PC-3 (cell line): ENCODE measurements around the gene NCOA1. TPM values are rescaled to one million over a fixed set of nuclear protein-coding genes. Genes with fewer than 3 reads are reported as not detected.
"Not testable (repeated sequence)": the region's sequence is repeated elsewhere in the genome, so short reads cannot be mapped to it uniquely, and the experiment has no call there.

Source experiments
- ATAC-seq: fragments of 200-7000 bp; cut with Tn5 transposase; 2 replicates; pipeline ENCODE4 v1.9.1; 2020; ENCODE audit warnings: mild to moderate bottlenecking, moderate library complexity
- BruUV-seq: library from RNA; stranded (reverse); fragments of 400-500 nt; replicated peaks from 2 replicates; lab custom pipeline; 2021; lab: Mats Ljungman, UMichigan
- CTCF ChIA-PET: fragments of 300-600 bp; sonication (Branson Sonifier 250); formaldehyde crosslinking; loops from one replicate; lab custom pipeline; 2022; ENCODE audit warnings: antibody characterized with exemption; lab: Charles Lee
- POLR2A ChIA-PET: fragments of 300-600 bp; sonication (Branson Sonifier 250); formaldehyde crosslinking; loops from one replicate; lab custom pipeline; 2022; ENCODE audit warnings: antibody characterized with exemption; ENCODE audit not compliant: unreplicated experiment; lab: Charles Lee
- DNase-seq: peaks from one replicate; pipeline ENCODE4 v3.0.0-alpha.2; 2015
- H2AFZ ChIP-seq: fragments of 300-600 bp; sonication (generic); 2 replicates; pipeline ENCODE4 v1.6.0; 2016; ENCODE audit warnings: antibody characterized with exemption, low read length
- H3F3A ChIP-seq: fragments of 300-600 bp; sonication (generic); one replicate; pipeline ENCODE4 v1.6.0; 2017; ENCODE audit warnings: antibody characterized with exemption, low read length, control low read depth, mild to moderate bottlenecking; ENCODE audit not compliant: unreplicated experiment
- H3K27ac ChIP-seq: fragments of 300-600 bp; sonication (generic); 2 replicates; pipeline ENCODE4 v1.5.1; 2016; ENCODE audit warnings: mild to moderate bottlenecking, low read length
- H3K27me3 ChIP-seq: fragments of 300-600 bp; sonication (generic); 2 replicates; pipeline ENCODE4 v1.6.1; 2016; ENCODE audit warnings: low read length, mixed read lengths
- H3K36me3 ChIP-seq: fragments of 300-600 bp; sonication (generic); 2 replicates; pipeline ENCODE4 v1.6.1; 2016; ENCODE audit warnings: low read depth, mixed run types, low read length, mixed read lengths
- H3K4me1 ChIP-seq: fragments of 300-600 bp; sonication (generic); 2 replicates; pipeline ENCODE4 v1.5.1; 2016; ENCODE audit warnings: low read length; ENCODE audit not compliant: insufficient read depth
- H3K4me2 ChIP-seq: fragments of 300-600 bp; sonication (generic); 2 replicates; pipeline ENCODE4 v1.6.0; 2016; ENCODE audit warnings: low read length
- H3K4me3 ChIP-seq: fragments of 300-600 bp; sonication (generic); 2 replicates; pipeline ENCODE4 v1.5.1; 2016; ENCODE audit warnings: mild to moderate bottlenecking, low read length, mixed read lengths
- H3K79me2 ChIP-seq: fragments of 300-600 bp; sonication (generic); 2 replicates; pipeline ENCODE4 v1.6.1; 2017; ENCODE audit warnings: low read length, mixed read lengths
- H3K9ac ChIP-seq: fragments of 300-600 bp; sonication (generic); 2 replicates; pipeline ENCODE4 v1.6.0; 2016; ENCODE audit warnings: mild to moderate bottlenecking, low read length
- H3K9me2 ChIP-seq: fragments of 300-600 bp; sonication (generic); replicated peaks from 2 replicates; pipeline ENCODE4 v1.6.1; 2016; ENCODE audit warnings: mixed run types, low read length, mixed read lengths
- H3K9me3 ChIP-seq: fragments of 300-600 bp; sonication (generic); 2 replicates; pipeline ENCODE4 v1.6.1; 2016; ENCODE audit warnings: low read length, mixed read lengths
- H4K20me1 ChIP-seq: fragments of 300-600 bp; sonication (generic); 2 replicates; pipeline ENCODE4 v1.6.1; 2016; ENCODE audit warnings: low read length, mixed read lengths
- CTCF ChIP-seq: fragments of 300-600 bp; sonication (generic); conservative IDR thresholded peaks from 2 replicates; pipeline ENCODE4 v1.5.1; 2017; ENCODE audit warnings: antibody characterized with exemption, low read depth, mild to moderate bottlenecking, low read length
- EZH2 ChIP-seq: fragments of 300-600 bp; sonication (generic); IDR thresholded peaks from one replicate; pipeline ENCODE4 v1.6.1; 2017; ENCODE audit warnings: antibody characterized with exemption, mild to moderate bottlenecking, low read length; ENCODE audit not compliant: unreplicated experiment
- EZH2phosphoT487 ChIP-seq: fragments of 300-600 bp; sonication (generic); IDR thresholded peaks from 2 replicates; pipeline ENCODE4 v1.6.1; 2018; ENCODE audit warnings: mild to moderate bottlenecking, antibody characterized with exemption, low read length, borderline replicate concordance
- intact Hi-C: fragments of 100-400 bp; cut with micrococcal nuclease; formaldehyde crosslinking; loops from 2 replicates; pipeline ENCODE4 v1.9.0; 2023
- total RNA-seq: library from RNA; depleted of rRNA; stranded (reverse); fragments of >200 nt; gene quantifications from 2 replicates; pipeline ENCODE4 v1.2.3, GENCODE V29; 2014

NCOA1 gene
- total RNA-seq, 1 experiment from 2014 or later: 7.5 TPM

DNA sequence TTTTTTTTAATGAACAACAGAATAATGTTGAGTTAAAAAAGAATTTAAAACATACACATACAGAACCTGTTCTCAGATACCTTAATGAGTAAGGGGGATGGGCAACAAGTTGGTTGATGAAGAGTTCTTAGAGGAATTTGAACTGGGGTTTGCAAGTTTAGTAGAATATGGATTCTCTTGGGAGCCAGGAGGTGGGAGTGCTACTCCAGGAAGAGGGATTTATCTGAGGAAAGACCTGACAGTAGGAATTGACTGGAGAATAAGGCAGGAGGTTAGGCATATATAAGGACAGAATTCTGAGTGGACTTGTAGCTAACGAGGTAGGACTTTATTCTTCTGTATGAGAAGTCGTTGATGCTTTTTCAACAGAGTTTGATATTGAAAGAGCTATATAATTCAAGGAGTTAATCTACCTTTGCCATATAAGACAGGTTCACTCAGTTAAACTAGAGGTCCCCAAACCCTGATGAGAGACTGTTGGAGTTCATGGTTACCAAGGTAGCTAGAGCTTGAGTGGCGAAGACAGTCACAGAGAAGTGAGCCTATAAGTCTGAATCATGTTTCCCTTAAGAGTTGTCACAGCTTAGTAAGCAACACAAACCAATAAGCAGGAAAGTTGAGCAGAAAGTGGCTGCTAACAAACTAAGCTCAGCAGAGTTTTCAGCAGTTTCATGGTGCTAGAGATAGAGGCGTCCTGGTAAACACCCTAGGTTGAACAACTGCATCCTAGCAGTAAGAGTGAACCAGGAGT, 88.2 kb downstream of the NCOA1 start:
- Histone ChIP-seq H3F3A (no peaks in the 10 kb centered on the region), H3K36me3 (no peaks in the 10 kb centered on the region), H3K4me3 (no peak overlapping the region), H3K4me2 (no peak overlapping the region), H3K27ac (no peak overlapping the region), H2AFZ (no peak overlapping the region), H3K27me3 (no peaks in the 10 kb centered on the region), H3K9me2 (no peaks in the 10 kb centered on the region), H4K20me1 (no peaks in the 10 kb centered on the region), H3K9ac (no peak overlapping the region), H3K79me2 (no peaks in the 10 kb centered on the region), H3K4me1 (no peaks in the 10 kb centered on the region), H3K9me3 (no peaks in the 10 kb centered on the region)
- intact Hi-C loops: no loop called here
- TF ChIP-seq CTCF: no peak
- no peak for TF ChIP-seq EZH2
- TF ChIP-seq EZH2phosphoT487: no peak
- CTCF ChIA-PET: interaction anchor here (0.6 kb wide), 1 partner anchor 12 kb away, joined by 4 read pairs; no protein-coding TSS in a partner anchor
- DNase-seq (no peak), ATAC-seq (no peak)
- BruUV-seq: no TSS peak
- POLR2A ChIA-PET: no interaction called here

- Histone ChIP-seq H3K36me3 (no peaks in the 10 kb centered on the region), H3K27ac (no peak overlapping the region), H3F3A (no peaks in the 10 kb centered on the region), H3K79me2 (no peaks in the 10 kb centered on the region), H3K4me2 (no peak overlapping the region), H4K20me1 (no peaks in the 10 kb centered on the region), H3K4me3 (no peak overlapping the region), H3K9me2 (no peaks in the 10 kb centered on the region), H3K9ac (no peak overlapping the region), H3K27me3 (no peaks in the 10 kb centered on the region), H3K4me1 (no peaks in the 10 kb centered on the region), H3K9me3 (no peaks in the 10 kb centered on the region), H2AFZ (no peak overlapping the region)
- CTCF ChIA-PET: no interaction called here
- TF ChIP-seq CTCF (no peak), EZH2 (no peak), EZH2phosphoT487 (no peak)
- ATAC-seq (no peak), DNase-seq (no peak)
- POLR2A ChIA-PET: no interaction called here
- intact Hi-C loops: no loop called here
- BruUV-seq: no TSS peak
Measured at GRCh38 chr2:24580561-24580960, 89.5 kb downstream of the NCOA1 start.

DNA sequence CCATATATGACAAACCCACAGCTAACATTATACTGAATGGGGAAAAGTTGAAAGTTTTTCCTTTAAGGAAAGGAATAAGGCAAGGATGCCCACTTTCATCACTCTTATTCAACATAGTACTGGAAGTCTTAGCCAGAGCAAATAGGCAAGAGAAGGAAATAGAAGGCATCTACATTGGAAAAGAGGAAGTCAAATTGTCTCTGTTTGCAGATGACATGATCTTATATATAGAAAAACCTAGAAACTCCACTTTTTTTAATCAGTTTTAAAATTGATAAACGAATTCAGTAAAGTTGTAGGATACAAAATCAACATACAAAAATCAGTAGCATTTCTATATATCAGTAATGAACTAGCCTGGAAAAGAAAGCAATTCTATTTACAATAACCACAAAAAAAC, 90.9 kb downstream of the NCOA1 start:
- H3K9me3 ChIP-seq, DNase-seq, ATAC-seq, H3K27me3 ChIP-seq, H3K4me1 ChIP-seq, intact Hi-C loops, H3K79me2 ChIP-seq, H4K20me1 ChIP-seq, H3K9me2 ChIP-seq, H3K36me3 ChIP-seq, H2AFZ ChIP-seq, BruUV-seq, CTCF ChIA-PET, H3K4me2 ChIP-seq, H3K9ac ChIP-seq, POLR2A ChIA-PET, H3K27ac ChIP-seq, H3K4me3 ChIP-seq, H3F3A ChIP-seq: not testable (repeated sequence)
